ENCODE measurements around the gene DDX3X.

The DDX3X gene

GRCh38 chrX:41412261-41413081, 78.5 kb downstream of the DDX3X start:
- DNase-seq (ENCODE audit: low read depth in 3 of 3): no peak

All from stimulated activated CD4-positive, alpha-beta T cell treated with anti-CD3 and anti-CD28 coated beads, TNF-alpha, amount 100 ng/mL, for 24 hours (primary cell).